ENCODE measurements around the gene RSPH1. TPM values are rescaled to one million over a fixed set of nuclear protein-coding genes. Genes with fewer than 3 reads are reported as not detected.
A peak's percentile ranks its signal among the peaks of the same experiment; 100 is the strongest.

RSPH1 gene
- total RNA-seq, 6 experiments from 2014 or later: not detected

DNA sequence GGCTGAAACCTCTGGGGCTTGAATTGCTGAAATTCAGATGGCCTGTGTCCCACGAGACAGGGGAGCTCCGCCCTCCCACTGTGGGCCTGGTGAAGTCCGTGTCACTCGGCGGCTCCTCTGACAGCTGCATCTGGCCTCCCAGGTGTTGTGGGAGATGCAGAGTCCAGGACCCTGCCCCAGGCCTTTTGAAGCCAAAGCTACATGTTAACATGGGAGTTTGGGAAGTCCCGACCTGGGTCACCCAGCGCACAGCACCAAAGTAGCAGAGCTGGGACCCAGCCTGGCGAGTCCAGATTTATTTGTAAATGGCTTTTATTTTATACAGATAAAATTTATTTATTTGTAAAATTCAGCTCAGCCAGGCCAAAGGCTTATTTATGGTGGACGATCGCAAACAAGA is 46.6 kb upstream of the RSPH1 start:
- DNase-seq: no peak
- Mint-ChIP-seq H3K4me1 (ENCODE audit: low read depth) (no peaks in the 10 kb centered on the region), H3K27ac (no peak overlapping the region), H3K36me3 (ENCODE audit: low read depth) (no peaks in the 10 kb centered on the region; the same call in 1 of the 2 replicates), H3K27me3 (ENCODE audit: insufficient read depth) (peaks cover 4% of the 10 kb centered on the region), H3K4me3 (no peak overlapping the region), H3K9me3 (peaks cover 41% of the 10 kb centered on the region)
- TF ChIP-seq, protein P1, sequence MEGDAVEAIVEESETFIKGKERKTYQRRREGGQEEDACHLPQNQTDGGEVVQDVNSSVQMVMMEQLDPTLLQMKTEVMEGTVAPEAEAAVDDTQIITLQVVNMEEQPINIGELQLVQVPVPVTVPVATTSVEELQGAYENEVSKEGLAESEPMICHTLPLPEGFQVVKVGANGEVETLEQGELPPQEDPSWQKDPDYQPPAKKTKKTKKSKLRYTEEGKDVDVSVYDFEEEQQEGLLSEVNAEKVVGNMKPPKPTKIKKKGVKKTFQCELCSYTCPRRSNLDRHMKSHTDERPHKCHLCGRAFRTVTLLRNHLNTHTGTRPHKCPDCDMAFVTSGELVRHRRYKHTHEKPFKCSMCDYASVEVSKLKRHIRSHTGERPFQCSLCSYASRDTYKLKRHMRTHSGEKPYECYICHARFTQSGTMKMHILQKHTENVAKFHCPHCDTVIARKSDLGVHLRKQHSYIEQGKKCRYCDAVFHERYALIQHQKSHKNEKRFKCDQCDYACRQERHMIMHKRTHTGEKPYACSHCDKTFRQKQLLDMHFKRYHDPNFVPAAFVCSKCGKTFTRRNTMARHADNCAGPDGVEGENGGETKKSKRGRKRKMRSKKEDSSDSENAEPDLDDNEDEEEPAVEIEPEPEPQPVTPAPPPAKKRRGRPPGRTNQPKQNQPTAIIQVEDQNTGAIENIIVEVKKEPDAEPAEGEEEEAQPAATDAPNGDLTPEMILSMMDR (IDR thresholded peaks at IDR 0.05): no peak

DNA sequence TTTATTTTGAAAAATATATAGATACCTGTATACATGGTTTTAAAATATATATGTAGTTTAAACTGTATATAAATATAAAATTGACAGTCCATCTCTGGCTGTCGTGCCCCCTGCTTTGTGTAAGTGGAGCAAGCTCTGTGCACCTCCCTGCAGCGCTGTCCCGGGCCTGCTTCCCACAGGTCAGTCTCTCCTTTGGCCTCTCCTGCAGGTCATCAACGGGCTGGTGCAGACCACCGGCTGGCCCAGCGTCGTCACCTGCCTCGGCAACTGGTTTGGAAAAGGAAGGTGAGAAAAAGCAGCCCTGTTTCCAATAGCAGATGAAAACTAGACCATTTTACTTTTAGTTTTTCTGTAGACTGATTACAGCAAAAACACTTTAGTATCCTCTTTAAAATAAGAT is 46.2 kb upstream of the RSPH1 start:
- Mint-ChIP-seq H3K9me3 (peaks cover 40% of the 10 kb centered on the region), H3K27ac (no peak overlapping the region), H3K4me3 (no peak overlapping the region), H3K27me3 (ENCODE audit: insufficient read depth) (peaks cover 4% of the 10 kb centered on the region), H3K36me3 (ENCODE audit: low read depth) (no peaks in the 10 kb centered on the region; the same call in 1 of the 2 replicates), H3K4me1 (ENCODE audit: low read depth) (no peaks in the 10 kb centered on the region)
- TF ChIP-seq, protein P1 (IDR thresholded peaks at IDR 0.05): no peak
- DNase-seq: no peak

DNA sequence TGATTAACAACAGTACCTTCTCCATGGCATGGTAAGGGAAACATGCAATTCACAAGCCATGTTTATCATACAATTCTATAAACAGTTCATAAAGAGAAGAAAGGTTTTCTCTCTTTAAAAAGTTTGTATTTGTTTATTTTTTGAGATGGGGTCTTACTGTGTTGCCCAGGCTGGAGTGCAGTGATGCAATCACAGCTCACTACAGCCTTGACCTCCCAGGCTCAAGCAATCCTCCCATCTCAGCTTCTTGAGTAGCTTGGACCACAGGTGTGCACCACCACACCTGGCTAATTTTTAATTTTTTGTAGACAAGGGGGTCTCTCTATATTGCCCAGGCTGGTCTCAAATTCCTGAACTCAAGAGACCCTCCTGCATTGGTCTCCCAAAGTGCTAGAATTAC is 45.6 kb upstream of the RSPH1 start:
- TF ChIP-seq, protein P1 (IDR thresholded peaks at IDR 0.05): no peak
- H3K36me3 Mint-ChIP-seq (ENCODE audit: low read depth): no peaks in the 10 kb centered on the region; the same call in 1 of the 2 replicates
- H3K9me3 Mint-ChIP-seq: peaks cover 40% of the 10 kb centered on the region
- no peaks in the 10 kb centered on the region for H3K4me1 Mint-ChIP-seq (ENCODE audit: low read depth)
- no peak overlapping the region for H3K4me3 Mint-ChIP-seq
- peaks cover 4% of the 10 kb centered on the region for H3K27me3 Mint-ChIP-seq (ENCODE audit: insufficient read depth)
- no peak for DNase-seq
- H3K27ac Mint-ChIP-seq: no peak overlapping the region

DNA sequence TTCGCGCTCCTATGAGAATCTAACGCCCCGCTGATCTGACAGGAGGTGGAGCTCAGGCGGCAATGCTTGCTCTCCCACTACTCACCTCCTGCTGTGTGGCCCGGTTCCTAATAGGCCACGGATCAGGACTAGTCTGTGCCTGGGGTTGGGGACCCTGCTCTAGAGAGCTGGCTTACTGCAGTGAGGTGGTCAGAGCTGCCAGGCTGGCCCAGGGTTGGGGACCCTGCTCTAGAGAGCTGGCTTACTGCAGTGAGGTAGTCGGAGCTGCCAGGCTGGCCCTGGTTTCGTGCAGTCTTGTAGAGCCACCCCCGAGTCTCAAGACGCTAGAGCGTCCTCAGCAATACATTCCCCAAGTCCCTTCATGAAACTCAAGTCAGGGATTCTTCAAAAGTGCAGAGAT is 45.1 kb upstream of the RSPH1 start:
- H3K4me1 Mint-ChIP-seq (ENCODE audit: low read depth): no peaks in the 10 kb centered on the region
- H3K36me3 Mint-ChIP-seq (ENCODE audit: low read depth): no peaks in the 10 kb centered on the region; the same call in 1 of the 2 replicates
- peaks cover 4% of the 10 kb centered on the region for H3K27me3 Mint-ChIP-seq (ENCODE audit: insufficient read depth)
- DNase-seq: no peak
- no peak overlapping the region for H3K4me3 Mint-ChIP-seq
- TF ChIP-seq, protein P1 (IDR thresholded peaks at IDR 0.05): no peak
- H3K27ac Mint-ChIP-seq: no peak overlapping the region
- peaks cover 37% of the 10 kb centered on the region for H3K9me3 Mint-ChIP-seq

DNA sequence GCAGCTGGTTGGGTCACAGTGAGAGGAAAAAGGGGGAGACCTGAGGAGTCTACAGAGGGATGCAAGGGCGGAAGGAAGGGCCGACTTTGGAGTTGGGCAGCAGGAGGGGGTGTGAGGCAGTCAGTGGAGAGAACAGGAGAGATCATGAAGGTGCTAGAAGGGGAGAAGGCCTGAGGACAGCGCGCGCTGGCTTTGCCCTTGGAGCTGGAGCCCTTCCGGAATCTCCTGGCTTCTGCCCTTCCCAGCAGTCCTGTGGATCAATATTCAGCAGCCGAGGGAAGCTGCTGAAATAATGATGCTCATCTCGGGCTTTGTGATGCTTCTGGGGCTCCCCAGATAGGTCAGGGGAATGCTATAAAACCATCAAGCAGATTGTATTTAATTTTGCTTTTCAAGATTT is 44.4 kb upstream of the RSPH1 start:
- TF ChIP-seq, protein P1 (IDR thresholded peaks at IDR 0.05): no peak
- Mint-ChIP-seq H3K4me1 (ENCODE audit: low read depth) (no peaks in the 10 kb centered on the region), H3K27me3 (ENCODE audit: insufficient read depth) (peaks cover 4% of the 10 kb centered on the region), H3K4me3 (no peak overlapping the region), H3K36me3 (ENCODE audit: low read depth) (no peaks in the 10 kb centered on the region), H3K9me3 (peaks cover 29% of the 10 kb centered on the region), H3K27ac (no peak overlapping the region)
- no peak for DNase-seq

DNA sequence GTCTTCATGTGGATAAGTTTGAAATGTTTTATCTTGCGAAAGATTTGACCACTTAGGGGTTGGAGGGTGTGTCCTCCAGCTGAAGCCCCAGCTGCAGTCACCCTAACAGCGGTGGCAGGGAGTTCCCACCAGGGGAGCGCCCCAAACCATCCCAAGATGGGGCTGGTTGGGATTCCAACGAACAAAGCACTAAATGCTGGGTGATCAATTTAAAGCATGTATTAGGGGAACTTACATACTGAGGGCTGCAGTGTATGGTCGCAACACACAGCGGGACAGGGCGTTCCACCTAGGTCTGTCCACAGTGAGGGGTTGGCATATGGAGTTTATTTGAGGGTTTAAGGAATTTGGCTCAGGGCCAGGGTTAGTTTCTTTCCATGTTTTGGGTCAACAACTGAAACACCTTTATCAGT is 43.9 kb upstream of the RSPH1 start:
- peaks cover 24% of the 10 kb centered on the region for H3K9me3 Mint-ChIP-seq
- DNase-seq: no peak
- no peaks in the 10 kb centered on the region for H3K36me3 Mint-ChIP-seq (ENCODE audit: low read depth)
- H3K27me3 Mint-ChIP-seq (ENCODE audit: insufficient read depth): peaks cover 4% of the 10 kb centered on the region
- no peak overlapping the region for H3K4me3 Mint-ChIP-seq
- no peaks in the 10 kb centered on the region for H3K4me1 Mint-ChIP-seq (ENCODE audit: low read depth)
- no peak overlapping the region for H3K27ac Mint-ChIP-seq
- TF ChIP-seq, protein P1 (IDR thresholded peaks at IDR 0.05): peak; percentile 44; the same call in 1 of the 2 replicates
